Medulla oblongata (tissue), 1 donor: ENCODE measurements around the gene HNRNPK.

Experiments
- DNase-seq: peaks from one replicate; pipeline ENCODE4 v3.0.0-alpha.2; 2015; ENCODE audit errors: extremely low spot score

The HNRNPK gene

GRCh38 chr9:83979812-83980394, at the start of gene HNRNPK:
Gene HNRNPK (minus strand): TSS chr9:83980215. CDS start chr9:83978252, 1,963 bp downstream.
- DNase-seq: peak; percentile 98

GRCh38 chr9:84027201-84027600, 47.2 kb upstream of the HNRNPK start:
- no peak for DNase-seq

GRCh38 chr9:84024041-84024575, 44.1 kb upstream of the HNRNPK start:
- DNase-seq: no peak

GRCh38 chr9:84007662-84008061, 27.6 kb upstream of the HNRNPK start:
- DNase-seq: no peak

GRCh38 chr9:84003246-84003645, 23.2 kb upstream of the HNRNPK start:
- no peak for DNase-seq

GRCh38 chr9:84002344-84002743, 22.3 kb upstream of the HNRNPK start:
- peak; percentile 10 for DNase-seq

GRCh38 chr9:84001621-84002020, 21.6 kb upstream of the HNRNPK start:
- peak; percentile 33 for DNase-seq

GRCh38 chr9:84000186-84000585, 20.2 kb upstream of the HNRNPK start:
- DNase-seq: no peak

- DNase-seq: no peak
Measured at GRCh38 chr9:83999141-83999918, 19.3 kb upstream of the HNRNPK start.

- no peak for DNase-seq
Measured at GRCh38 chr9:83996126-83996525, 16.1 kb upstream of the HNRNPK start.

GRCh38 chr9:83992901-83993300, 12.9 kb upstream of the HNRNPK start:
- no peak for DNase-seq

- DNase-seq: no peak
Measured at GRCh38 chr9:83992407-83992806, 12.4 kb upstream of the HNRNPK start.

- no peak for DNase-seq
Measured at GRCh38 chr9:83991355-83991754, 11.3 kb upstream of the HNRNPK start.

- DNase-seq: no peak
Measured at GRCh38 chr9:83988411-83988810, 8.4 kb upstream of the HNRNPK start.

GRCh38 chr9:83987402-83987791, 7.4 kb upstream of the HNRNPK start:
- DNase-seq: no peak

GRCh38 chr9:83986765-83987401, 6.9 kb upstream of the HNRNPK start:
- no peak for DNase-seq

- no peak for DNase-seq
Measured at GRCh38 chr9:83986195-83986594, 6.2 kb upstream of the HNRNPK start.

- DNase-seq: peak; percentile 40
Measured at GRCh38 chr9:83981126-83981871, 1.3 kb upstream of the HNRNPK start.

GRCh38 chr9:83980395-83981125, 545 bp upstream of the HNRNPK start, which contains the start of gene RMI1:
Gene RMI1 (plus strand): TSS chr9:83980805. CDS start chr9:84000987, 20,182 bp downstream.
- peak; percentile 99 for DNase-seq

- DNase-seq: peak; percentile 82
Measured at GRCh38 chr9:83978992-83979811, 813 bp downstream of the HNRNPK start.
